Smooth muscle cell (in vitro differentiated cells): ENCODE data around the gene SPRR5. TPM values are rescaled to one million over a fixed set of nuclear protein-coding genes. Genes with fewer than 3 reads are reported as not detected.

ENCODE experiments used
- DNase-seq: peaks from one replicate; lab custom pipeline; 2025; ENCODE audit not compliant: unreplicated experiment; lab: John Stamatoyannopoulos, UW
- H2AFZ ChIP-seq: fragments of 200-600 bp; sonication (generic); 2 replicates; pipeline ENCODE4 v1.6.0; 2016; ENCODE audit warnings: antibody characterized with exemption, low read depth, mild to moderate bottlenecking
- H3F3A ChIP-seq: fragments of 200-600 bp; sonication (generic); 2 replicates; pipeline ENCODE4 v1.6.0; 2017; ENCODE audit warnings: antibody characterized with exemption, low read depth
- H3K27ac ChIP-seq: fragments of 200-600 bp; sonication (generic); 2 replicates; pipeline ENCODE4 v1.5.1; 2016; ENCODE audit warnings: low read depth, mild to moderate bottlenecking
- H3K27me3 ChIP-seq: fragments of 200-600 bp; sonication (generic); 2 replicates; pipeline ENCODE4 v1.6.1; 2016; ENCODE audit warnings: low read depth, mild to moderate bottlenecking
- H3K36me3 ChIP-seq: fragments of 200-600 bp; sonication (generic); 2 replicates; pipeline ENCODE4 v1.5.1; 2016; ENCODE audit warnings: low read depth
- H3K4me1 ChIP-seq: fragments of 200-600 bp; sonication (generic); 2 replicates; pipeline ENCODE4 v1.5.1; 2016; ENCODE audit warnings: low read depth
- H3K4me2 ChIP-seq: fragments of 200-600 bp; sonication (generic); 2 replicates; pipeline ENCODE4 v1.6.0; 2016; ENCODE audit warnings: mild to moderate bottlenecking
- H3K4me3 ChIP-seq: fragments of 200-600 bp; sonication (generic); 2 replicates; pipeline ENCODE4 v1.5.1; 2016; ENCODE audit warnings: mild to moderate bottlenecking
- H3K79me2 ChIP-seq: fragments of 200-600 bp; sonication (generic); 2 replicates; pipeline ENCODE4 v1.6.0; 2016; ENCODE audit warnings: low read depth, mild to moderate bottlenecking
- H3K9ac ChIP-seq: fragments of 200-600 bp; sonication (generic); 2 replicates; pipeline ENCODE4 v1.6.0; 2016; ENCODE audit warnings: low read depth
- H3K9me3 ChIP-seq: fragments of 200-600 bp; sonication (generic); replicated peaks from 2 replicates; pipeline ENCODE4 v1.5.1; 2016; ENCODE audit warnings: low read depth
- H4K20me1 ChIP-seq: fragments of 200-600 bp; sonication (generic); 2 replicates; pipeline ENCODE4 v1.6.0; 2016; ENCODE audit warnings: low read depth
- WGBS: methylation state at CpG from one replicate; pipeline ENCODE4 v1.1.7; 2016; ENCODE audit warnings: low lambda C conversion rate; 5-methylcytosine and 5-hydroxymethylcytosine counted together
- polyA plus RNA-seq: library from polyadenylated mRNA; unstranded; fragments of >200 nt; fragmentation: Nextera tagmentation; extraction: Ambion mirVana; gene quantifications from 2 replicates; pipeline ENCODE4 v1.2.1, GENCODE V29; 2016
- total RNA-seq: library from RNA; depleted of rRNA; stranded (reverse); fragments of >200 nt; gene quantifications from 2 replicates; pipeline ENCODE4 v1.2.3, GENCODE V29; 2014
- TF ChIP-seq, protein P1 (sequence below): fragments of 200-600 bp; sonication (generic); IDR thresholded peaks from 2 replicates; pipeline ENCODE4 v1.5.1; 2017; ENCODE audit warnings: borderline replicate concordance, mild to moderate bottlenecking, antibody characterized with exemption; ENCODE audit not compliant: insufficient read depth, poor library complexity, severe bottlenecking

The SPRR5 gene
- total and polyA plus RNA-seq, 2 experiments from 2014 or later: 3.2 TPM; not detected in 1

DNA sequence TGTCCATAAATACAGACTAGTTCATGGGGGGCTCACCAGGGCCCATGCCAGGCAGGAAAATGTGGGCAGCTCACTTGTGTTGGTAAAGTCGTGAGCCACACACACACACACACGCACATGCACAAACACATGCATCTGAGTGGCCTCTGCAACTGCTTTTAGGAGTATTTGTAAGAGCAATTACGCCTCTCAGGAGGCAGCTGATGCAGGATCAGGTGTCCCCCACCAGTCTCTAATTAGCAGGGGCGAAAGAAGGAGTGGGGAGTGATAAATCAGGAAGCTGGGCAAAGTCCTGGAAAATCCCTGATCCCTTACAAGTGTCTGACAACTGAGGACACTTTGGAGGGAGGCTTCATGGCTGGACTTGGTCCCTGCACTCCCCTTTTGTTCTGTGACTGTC lies 44.4 kb upstream of the SPRR5 start:
- H3K4me3 ChIP-seq: no peak overlapping the region

GRCh38 chr1:152904688-152905440 lies 42.1 kb upstream of the SPRR5 start:
- Histone ChIP-seq H3K79me2 (no peaks in the 10 kb centered on the region), H3K27me3 (no peaks in the 10 kb centered on the region), H3K4me1 (no peaks in the 10 kb centered on the region), H3K9me3 (peaks cover 4% of the 10 kb centered on the region), H4K20me1 (no peaks in the 10 kb centered on the region), H3K4me3 (no peak overlapping the region), H3F3A (no peaks in the 10 kb centered on the region), H2AFZ (no peak overlapping the region), H3K4me2 (no peak overlapping the region), H3K36me3 (no peaks in the 10 kb centered on the region), H3K9ac (no peak overlapping the region), H3K27ac (no peak overlapping the region)
- TF ChIP-seq, protein P1, sequence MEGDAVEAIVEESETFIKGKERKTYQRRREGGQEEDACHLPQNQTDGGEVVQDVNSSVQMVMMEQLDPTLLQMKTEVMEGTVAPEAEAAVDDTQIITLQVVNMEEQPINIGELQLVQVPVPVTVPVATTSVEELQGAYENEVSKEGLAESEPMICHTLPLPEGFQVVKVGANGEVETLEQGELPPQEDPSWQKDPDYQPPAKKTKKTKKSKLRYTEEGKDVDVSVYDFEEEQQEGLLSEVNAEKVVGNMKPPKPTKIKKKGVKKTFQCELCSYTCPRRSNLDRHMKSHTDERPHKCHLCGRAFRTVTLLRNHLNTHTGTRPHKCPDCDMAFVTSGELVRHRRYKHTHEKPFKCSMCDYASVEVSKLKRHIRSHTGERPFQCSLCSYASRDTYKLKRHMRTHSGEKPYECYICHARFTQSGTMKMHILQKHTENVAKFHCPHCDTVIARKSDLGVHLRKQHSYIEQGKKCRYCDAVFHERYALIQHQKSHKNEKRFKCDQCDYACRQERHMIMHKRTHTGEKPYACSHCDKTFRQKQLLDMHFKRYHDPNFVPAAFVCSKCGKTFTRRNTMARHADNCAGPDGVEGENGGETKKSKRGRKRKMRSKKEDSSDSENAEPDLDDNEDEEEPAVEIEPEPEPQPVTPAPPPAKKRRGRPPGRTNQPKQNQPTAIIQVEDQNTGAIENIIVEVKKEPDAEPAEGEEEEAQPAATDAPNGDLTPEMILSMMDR: no peak
- WGBS: 62% methylated on average over 7 of the region's 7 CpGs
- no peak for DNase-seq

More for the DNA sequence above, 44.4 kb upstream of the SPRR5 start:
- no peaks in the 10 kb centered on the region for H3K79me2 ChIP-seq
- H3K27ac ChIP-seq: no peak overlapping the region
- no peak for DNase-seq
- H3K4me1 ChIP-seq: no peaks in the 10 kb centered on the region
- TF ChIP-seq, protein P1: no peak
- H3K9ac ChIP-seq: no peak overlapping the region
- no peak overlapping the region for H2AFZ ChIP-seq
- no peaks in the 10 kb centered on the region for H4K20me1 ChIP-seq
- no peaks in the 10 kb centered on the region for H3K9me3 ChIP-seq
- WGBS: 48% methylated on average over 4 of the region's 4 CpGs
- H3F3A ChIP-seq: no peaks in the 10 kb centered on the region
- H3K36me3 ChIP-seq: no peaks in the 10 kb centered on the region
- no peak overlapping the region for H3K4me2 ChIP-seq
- no peaks in the 10 kb centered on the region for H3K27me3 ChIP-seq

DNA sequence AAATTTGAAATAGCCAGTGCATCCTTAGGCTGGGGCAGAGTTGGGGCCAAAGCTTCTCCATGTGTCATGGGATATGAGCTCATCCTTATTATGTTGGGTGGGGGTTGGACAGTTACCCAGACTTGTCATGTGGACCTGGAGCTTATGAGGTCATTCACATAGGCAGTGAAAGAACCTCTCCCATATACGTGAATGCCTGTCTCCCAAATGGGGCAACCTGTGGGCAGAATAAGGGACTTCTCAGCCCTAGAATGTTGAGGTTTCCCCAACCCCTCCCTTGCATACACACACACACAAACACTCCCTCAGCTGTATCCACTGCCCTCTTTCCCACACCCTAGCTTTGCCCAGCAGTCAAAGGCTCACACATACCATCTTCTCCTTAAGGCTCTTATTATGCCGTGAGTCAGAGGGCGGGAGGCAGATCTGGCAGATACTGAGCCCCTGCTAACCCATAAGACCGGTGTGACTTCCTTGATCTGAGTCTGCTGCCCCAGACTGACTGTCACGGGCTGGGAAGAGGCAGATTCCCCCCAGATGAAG lies 40.9 kb upstream of the SPRR5 start:
- no peaks in the 10 kb centered on the region for H3K27me3 ChIP-seq
- H3K4me2 ChIP-seq: no peak overlapping the region
- no peak overlapping the region for H3K9ac ChIP-seq
- DNase-seq: no peak
- peaks cover 4% of the 10 kb centered on the region for H3K9me3 ChIP-seq
- 60% methylated on average over 5 of the region's 5 CpGs for whole genome bisulfite sequencing
- no peaks in the 10 kb centered on the region for H4K20me1 ChIP-seq
- no peaks in the 10 kb centered on the region for H3K79me2 ChIP-seq
- no peaks in the 10 kb centered on the region for H3F3A ChIP-seq
- TF ChIP-seq, protein P1: no peak
- no peaks in the 10 kb centered on the region for H3K36me3 ChIP-seq
- H3K4me1 ChIP-seq: no peaks in the 10 kb centered on the region
- H2AFZ ChIP-seq: no peak overlapping the region
- no peak overlapping the region for H3K27ac ChIP-seq
- H3K4me3 ChIP-seq: no peak overlapping the region
